HCT116 (cell line): Measurements from ENCODE around the gene ADGRA1. TPM values are rescaled to one million over a fixed set of nuclear protein-coding genes. Genes with fewer than 3 reads are reported as not detected.

Experiments used
- ATAC-seq: fragments of 200-7000 bp; cut with Tn5 transposase; 2 replicates; pipeline ENCODE4 v1.9.1; 2020; ENCODE audit warnings: mild to moderate bottlenecking, moderate library complexity
- BruUV-seq: library from RNA; stranded (reverse); fragments of 400-500 nt; replicated peaks from 2 replicates; lab custom pipeline; 2021; lab: Mats Ljungman, UMichigan
- CTCF ChIA-PET: fragments of 300-600 bp; sonication (Branson Sonifier 250); formaldehyde crosslinking; loops from one replicate; lab custom pipeline; 2021; ENCODE audit warnings: antibody characterized with exemption; lab: Charles Lee
- POLR2A ChIA-PET: fragments of 300-600, 350-600 bp; sonication (Branson Sonifier 250); formaldehyde crosslinking; loops from one replicate; lab custom pipeline; 2021; ENCODE audit warnings: antibody characterized with exemption; lab: Charles Lee
- RAD21 ChIA-PET, 2 experiments: fragments of 300-600 bp; sonication (Branson Sonifier 250); formaldehyde crosslinking; loops; one replicate each; lab custom pipeline; 2023; ENCODE audit warnings: low total read pairs in 2 of 2; ENCODE audit not compliant: uncharacterized antibody in 2 of 2, unreplicated experiment in 2 of 2, low non-redundant PET in 1 of 2; lab: Charles Lee
- DNase-seq: peaks from one replicate; pipeline ENCODE4 v3.0.0-alpha.2; 2010; ENCODE audit warnings: low read depth, low spot score
- H2AFZ ChIP-seq: fragments of 200-600 bp; shearing (Covaris generic), sonication (generic); 2 replicates; pipeline ENCODE4 v1.6.1; 2017; ENCODE audit warnings: low read depth, mixed run types, mixed read lengths, antibody characterized with exemption, low read length; ENCODE audit not compliant: poor library complexity, severe bottlenecking
- H3K27ac ChIP-seq: 2 replicates; pipeline ENCODE4 v1.5.1; 2012; ENCODE audit warnings: low read depth, low read length
- H3K27me3 ChIP-seq: fragments of 200-600 bp; sonication (generic); 2 replicates; pipeline ENCODE4 v1.6.1; 2016; ENCODE audit warnings: mixed run types, low read length, mixed read lengths; ENCODE audit not compliant: insufficient read depth
- H3K36me3 ChIP-seq, 2 experiments: fragments of 200-500 bp in 1 of 2; fragments of 200-600 bp in 1 of 2; sonication (Bioruptor generic) in 1 of 2; sonication (generic) in 1 of 2; 2 replicates each; pipeline versions ENCODE4 v1.5.1 to v1.6.1; 2014 to 2016; ENCODE audit warnings: low read length in 2 of 2, inconsistent platforms in 1 of 2, mixed read lengths in 1 of 2, mixed run types in 1 of 2; ENCODE audit not compliant: insufficient read depth in 2 of 2, control insufficient read depth in 1 of 2
- H3K4me1 ChIP-seq, 2 experiments: fragments of 200-600 bp in 1 of 2; sonication (generic) in 1 of 2; 2 replicates each; pipeline versions ENCODE4 v1.5.1 to v1.6.1; 2012 to 2017; ENCODE audit warnings: low read length in 2 of 2, inconsistent platforms in 1 of 2, mild to moderate bottlenecking in 1 of 2, mixed read lengths in 1 of 2, mixed run types in 1 of 2, moderate library complexity in 1 of 2; ENCODE audit not compliant: insufficient read depth in 2 of 2, control insufficient read depth in 1 of 2
- H3K4me2 ChIP-seq: fragments of 200-600 bp; sonication (generic); 2 replicates; pipeline ENCODE4 v1.6.1; 2017; ENCODE audit warnings: mixed run types, low read length, mixed read lengths
- H3K4me3 ChIP-seq, 2 experiments: fragments of 200-600 bp in 1 of 2; sonication (generic) in 1 of 2; replicated peaks in 1 of 2; 2 replicates each; pipeline ENCODE4 v1.5.1; 2011 to 2016; ENCODE audit warnings: low read length in 2 of 2, control low read depth in 1 of 2, low read depth in 1 of 2, mild to moderate bottlenecking in 1 of 2, mixed read lengths in 1 of 2, mixed run types in 1 of 2
- H3K79me2 ChIP-seq: fragments of 200-600 bp; sonication (generic); 2 replicates; pipeline ENCODE4 v1.6.1; 2017; ENCODE audit warnings: mild to moderate bottlenecking, mixed run types, low read length, moderate library complexity, mixed read lengths; ENCODE audit not compliant: insufficient read depth
- H3K9ac ChIP-seq: fragments of 200-600 bp; sonication (generic); 2 replicates; pipeline ENCODE4 v1.6.1; 2016; ENCODE audit warnings: low read length, mixed read lengths
- H3K9me2 ChIP-seq: fragments of 200-600 bp; sonication (generic), shearing (Covaris generic); 2 replicates; pipeline ENCODE4 v1.6.1; 2017; ENCODE audit warnings: mixed run types, mild to moderate bottlenecking, moderate library complexity; ENCODE audit not compliant: insufficient read depth
- H3K9me3 ChIP-seq, 2 experiments: fragments of 200-500 bp in 1 of 2; fragments of 200-600 bp in 1 of 2; sonication (Bioruptor generic) in 1 of 2; sonication (generic) in 1 of 2; 2 replicates each; pipeline ENCODE4 v1.6.1; 2014 to 2017; ENCODE audit warnings: low read length in 2 of 2, mixed read lengths in 2 of 2, inconsistent platforms in 1 of 2, low read depth in 1 of 2, mild to moderate bottlenecking in 1 of 2, mixed run types in 1 of 2, moderate library complexity in 1 of 2; ENCODE audit not compliant: control insufficient read depth in 1 of 2, insufficient read depth in 1 of 2
- H4K20me1 ChIP-seq: fragments of 200-600 bp; sonication (generic), shearing (Covaris generic); 2 replicates; pipeline ENCODE4 v1.6.1; 2017; ENCODE audit warnings: mixed run types, mild to moderate bottlenecking, moderate library complexity; ENCODE audit not compliant: insufficient read depth
- CBX3 ChIP-seq: IDR thresholded peaks from 2 replicates; pipeline ENCODE4 v1.6.1; 2012; ENCODE audit warnings: low read depth
- CEBPB ChIP-seq: IDR thresholded peaks from 2 replicates; pipeline ENCODE4 v1.6.1; 2012; ENCODE audit warnings: low read depth
- ELF1 ChIP-seq: IDR thresholded peaks from 2 replicates; pipeline ENCODE4 v1.6.1; 2012; ENCODE audit warnings: low read depth, borderline replicate concordance
- EZH2 ChIP-seq: fragments of 200-600 bp; sonication (generic); IDR thresholded peaks from 2 replicates; pipeline ENCODE4 v1.6.1; 2017; ENCODE audit warnings: antibody characterized with exemption, mixed run types
- FOSL1 ChIP-seq: IDR thresholded peaks from 2 replicates; pipeline ENCODE4 v1.6.1; 2012; ENCODE audit warnings: low read depth
- RAD21 ChIP-seq: IDR thresholded peaks from 2 replicates; pipeline ENCODE4 v1.6.1; 2012; ENCODE audit warnings: low read depth, mild to moderate bottlenecking
- SP1 ChIP-seq: IDR thresholded peaks from 2 replicates; pipeline ENCODE4 v1.6.1; 2012; ENCODE audit warnings: low read depth
- YY1 ChIP-seq: IDR thresholded peaks from 2 replicates; pipeline ENCODE4 v1.6.1; 2011; ENCODE audit warnings: low read length, low read depth, moderate library complexity, mild to moderate bottlenecking; ENCODE audit not compliant: insufficient replicate concordance; ENCODE audit errors: extremely low read depth
- ZNF274 ChIP-seq: fragments of 200-500 bp; sonication (Bioruptor generic); IDR thresholded peaks from 2 replicates; pipeline ENCODE4 v1.6.1; 2014; ENCODE audit warnings: mild to moderate bottlenecking, low read depth, low read length, inconsistent platforms
- intact Hi-C: fragments of 100-400 bp; cut with micrococcal nuclease; formaldehyde crosslinking; loops from 2 replicates; pipeline ENCODE4 v1.10.0; 2022
- total RNA-seq: library from RNA; stranded (reverse); gene quantifications from one replicate; pipeline ENCODE4 v1.2.1, GENCODE V29; 2021; ENCODE audit not compliant: unreplicated experiment
- TF ChIP-seq, protein P1 (sequence below): IDR thresholded peaks from 2 replicates; pipeline ENCODE4 v1.6.1; 2012; ENCODE audit warnings: low read depth
- TF ChIP-seq, protein P2 (sequence below): IDR thresholded peaks from 2 replicates; pipeline ENCODE4 v1.6.1; 2012

ADGRA1 gene
- total RNA-seq, 1 experiment from 2014 or later, result not detected

DNA sequence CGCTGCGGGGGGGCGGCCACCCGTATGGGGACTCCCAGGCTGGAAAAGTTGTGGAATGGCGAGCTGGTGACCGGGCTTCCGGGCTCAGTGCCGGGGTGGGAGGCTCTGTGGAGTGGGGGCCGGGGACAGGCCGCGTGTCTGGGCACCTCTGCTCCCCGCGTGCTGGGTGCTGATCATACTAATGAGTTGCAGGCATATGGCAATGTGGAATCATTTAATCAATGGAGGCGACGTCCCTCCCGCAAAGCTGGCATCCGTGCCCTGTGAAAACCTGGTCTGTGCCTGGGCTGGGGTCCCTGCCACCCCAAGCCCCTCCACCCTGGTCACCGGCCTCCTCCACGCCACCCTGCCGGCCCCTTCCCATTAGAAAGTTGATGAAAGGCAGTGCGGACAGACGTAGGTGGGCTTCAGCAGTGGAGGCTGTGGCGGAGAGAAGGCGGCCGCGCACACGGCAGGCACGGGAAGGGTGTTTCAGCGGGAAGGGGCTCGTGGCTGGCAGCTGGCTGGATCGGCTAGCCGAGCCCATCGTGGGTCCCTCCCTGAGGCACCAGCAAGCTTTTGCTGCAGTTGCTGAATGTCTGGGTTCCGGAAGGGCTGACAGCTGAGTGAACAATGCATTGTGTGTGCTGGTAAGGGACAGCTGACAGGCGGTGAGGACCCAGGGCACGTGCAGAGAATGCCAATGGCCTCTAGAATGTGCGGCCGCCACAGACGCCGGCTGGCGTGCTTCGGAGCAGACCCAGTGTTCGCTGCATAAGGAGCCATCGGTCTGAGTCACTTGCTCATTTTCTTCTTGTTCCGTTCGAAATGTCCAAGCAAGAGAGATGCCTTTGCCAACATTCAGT lies 1.5 kb downstream of the ADGRA1 start (continued):
- no peak for TF ChIP-seq FOSL1
- TF ChIP-seq CBX3, result no peak
- TF ChIP-seq, protein P1, sequence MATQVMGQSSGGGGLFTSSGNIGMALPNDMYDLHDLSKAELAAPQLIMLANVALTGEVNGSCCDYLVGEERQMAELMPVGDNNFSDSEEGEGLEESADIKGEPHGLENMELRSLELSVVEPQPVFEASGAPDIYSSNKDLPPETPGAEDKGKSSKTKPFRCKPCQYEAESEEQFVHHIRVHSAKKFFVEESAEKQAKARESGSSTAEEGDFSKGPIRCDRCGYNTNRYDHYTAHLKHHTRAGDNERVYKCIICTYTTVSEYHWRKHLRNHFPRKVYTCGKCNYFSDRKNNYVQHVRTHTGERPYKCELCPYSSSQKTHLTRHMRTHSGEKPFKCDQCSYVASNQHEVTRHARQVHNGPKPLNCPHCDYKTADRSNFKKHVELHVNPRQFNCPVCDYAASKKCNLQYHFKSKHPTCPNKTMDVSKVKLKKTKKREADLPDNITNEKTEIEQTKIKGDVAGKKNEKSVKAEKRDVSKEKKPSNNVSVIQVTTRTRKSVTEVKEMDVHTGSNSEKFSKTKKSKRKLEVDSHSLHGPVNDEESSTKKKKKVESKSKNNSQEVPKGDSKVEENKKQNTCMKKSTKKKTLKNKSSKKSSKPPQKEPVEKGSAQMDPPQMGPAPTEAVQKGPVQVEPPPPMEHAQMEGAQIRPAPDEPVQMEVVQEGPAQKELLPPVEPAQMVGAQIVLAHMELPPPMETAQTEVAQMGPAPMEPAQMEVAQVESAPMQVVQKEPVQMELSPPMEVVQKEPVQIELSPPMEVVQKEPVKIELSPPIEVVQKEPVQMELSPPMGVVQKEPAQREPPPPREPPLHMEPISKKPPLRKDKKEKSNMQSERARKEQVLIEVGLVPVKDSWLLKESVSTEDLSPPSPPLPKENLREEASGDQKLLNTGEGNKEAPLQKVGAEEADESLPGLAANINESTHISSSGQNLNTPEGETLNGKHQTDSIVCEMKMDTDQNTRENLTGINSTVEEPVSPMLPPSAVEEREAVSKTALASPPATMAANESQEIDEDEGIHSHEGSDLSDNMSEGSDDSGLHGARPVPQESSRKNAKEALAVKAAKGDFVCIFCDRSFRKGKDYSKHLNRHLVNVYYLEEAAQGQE, result no peak
- TF ChIP-seq ELF1, result no peak

DNA sequence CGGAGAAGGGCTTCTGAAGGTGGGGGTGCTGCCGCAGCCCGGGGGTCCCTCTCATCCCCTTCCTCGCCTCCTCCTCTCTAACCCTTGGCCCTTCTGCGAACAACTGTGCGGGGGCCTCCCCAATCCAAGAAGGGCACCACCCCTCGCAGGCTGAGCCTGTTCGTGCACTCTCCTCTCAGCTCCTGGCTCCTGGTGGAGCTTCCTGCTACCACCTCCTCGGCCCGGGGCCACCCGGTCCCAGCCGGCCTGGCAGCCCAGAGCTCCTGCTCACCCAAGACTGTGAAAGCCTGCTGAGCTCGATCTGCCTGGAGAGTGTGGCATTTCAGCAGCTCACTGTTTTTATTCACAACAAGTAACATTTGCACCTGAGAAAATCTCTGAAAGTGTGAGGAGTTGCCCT lies 2.4 kb downstream of the ADGRA1 start:
- POLR2A ChIA-PET, result no interaction called here
- Histone ChIP-seq H3K4me3 (no peak overlapping the region), H4K20me1 (no peaks in the 10 kb centered on the region), H3K9me2 (no peaks in the 10 kb centered on the region), H3K4me2 (no peak overlapping the region), H3K9me3 (no peaks in the 10 kb centered on the region), H3K9ac (no peak overlapping the region), H3K36me3 (no peaks in the 10 kb centered on the region), H3K27ac (no peak overlapping the region), H3K79me2 (no peaks in the 10 kb centered on the region), H2AFZ (no peak overlapping the region), H3K27me3 (no peaks in the 10 kb centered on the region), H3K4me1 (no peaks in the 10 kb centered on the region)
- DNase-seq (no peak), ATAC-seq (no peak)
- CTCF ChIA-PET, result no interaction called here
- TF ChIP-seq ZNF274, result no peak
- TF ChIP-seq CEBPB, result no peak
- TF ChIP-seq EZH2, result no peak
- no peak for TF ChIP-seq FOSL1
- TF ChIP-seq YY1, result no peak
- no peak for TF ChIP-seq SP1
- no peak for TF ChIP-seq RAD21
- TF ChIP-seq, protein P1, result no peak
- TF ChIP-seq, protein P2, sequence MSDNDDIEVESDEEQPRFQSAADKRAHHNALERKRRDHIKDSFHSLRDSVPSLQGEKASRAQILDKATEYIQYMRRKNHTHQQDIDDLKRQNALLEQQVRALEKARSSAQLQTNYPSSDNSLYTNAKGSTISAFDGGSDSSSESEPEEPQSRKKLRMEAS, result no peak
- RAD21 ChIA-PET, result no interaction called here
- BruUV-seq, result no TSS peak
- intact Hi-C loops, result no loop called here
